Activated CD4-positive, CD25-positive, alpha-beta regulatory T cell treated with anti-CD3 and anti-CD28 coated beads, Interleukin-2, amount 50 U/mL, for 72 hours (primary cell): ENCODE measurements around the gene APLNR.

Experiments
- DNase-seq: peaks from one replicate; pipeline ENCODE4 v3.0.0; 2021

Gene APLNR

GRCh38 chr11:57214494-57214893 lies 22.6 kb downstream of the APLNR start:
- DNase-seq = no peak

GRCh38 chr11:57214098-57214417 lies 23.0 kb downstream of the APLNR start:
- DNase-seq = no peak

GRCh38 chr11:57213342-57214097 lies 23.5 kb downstream of the APLNR start:
- no peak for DNase-seq

GRCh38 chr11:57210781-57211180 lies 26.3 kb downstream of the APLNR start:
- no peak for DNase-seq

GRCh38 chr11:57207168-57207567 lies 29.9 kb downstream of the APLNR start:
- no peak for DNase-seq

- DNase-seq = no peak
Measured at GRCh38 chr11:57205041-57205641, 31.9 kb downstream of the APLNR start.

- DNase-seq = no peak
Measured at GRCh38 chr11:57203882-57204480, 33.1 kb downstream of the APLNR start.

- no peak for DNase-seq
Measured at GRCh38 chr11:57203359-57203758, 33.7 kb downstream of the APLNR start.

GRCh38 chr11:57202281-57202680 lies 34.8 kb downstream of the APLNR start:
- DNase-seq = no peak

- no peak for DNase-seq
Measured at GRCh38 chr11:57200917-57201316, 36.1 kb downstream of the APLNR start.

- no peak for DNase-seq
Measured at GRCh38 chr11:57199330-57199729, 37.7 kb downstream of the APLNR start.

- DNase-seq = no peak
Measured at GRCh38 chr11:57197762-57198161, 39.3 kb downstream of the APLNR start.

GRCh38 chr11:57196596-57196995 lies 40.5 kb downstream of the APLNR start:
- DNase-seq = no peak

- DNase-seq = no peak
Measured at GRCh38 chr11:57192316-57192715, 44.7 kb downstream of the APLNR start.

- no peak for DNase-seq
Measured at GRCh38 chr11:57191311-57192219, 45.5 kb downstream of the APLNR start.

GRCh38 chr11:57190548-57190947 lies 46.5 kb downstream of the APLNR start:
- no peak for DNase-seq
